ENCODE measurements around the gene TRAF3.
"Not testable (repeated sequence)": the region's sequence is repeated elsewhere in the genome, so short reads cannot be mapped to it uniquely, and the experiment has no call there.

Gene TRAF3

DNA sequence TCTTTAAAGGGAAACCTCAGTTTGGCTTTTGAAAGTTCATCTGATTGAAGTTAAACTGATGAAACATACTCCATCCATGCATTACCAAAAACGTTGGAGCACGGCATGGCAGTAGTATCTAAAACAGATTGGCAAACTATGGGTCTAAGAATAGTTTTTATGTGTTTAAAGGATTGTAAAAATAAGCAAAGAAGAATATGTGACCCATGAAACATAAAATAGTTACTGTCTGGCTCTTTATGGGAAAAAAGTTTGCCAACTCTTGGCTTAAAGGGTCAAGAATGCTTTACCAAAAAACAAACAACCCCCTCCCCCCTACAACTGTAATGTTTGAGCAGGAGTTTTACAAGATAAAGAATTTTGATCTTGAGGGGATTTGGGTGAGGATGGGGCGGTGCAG lies 32.6 kb downstream of the TRAF3 start:
- DNase-seq = no peak

DNA sequence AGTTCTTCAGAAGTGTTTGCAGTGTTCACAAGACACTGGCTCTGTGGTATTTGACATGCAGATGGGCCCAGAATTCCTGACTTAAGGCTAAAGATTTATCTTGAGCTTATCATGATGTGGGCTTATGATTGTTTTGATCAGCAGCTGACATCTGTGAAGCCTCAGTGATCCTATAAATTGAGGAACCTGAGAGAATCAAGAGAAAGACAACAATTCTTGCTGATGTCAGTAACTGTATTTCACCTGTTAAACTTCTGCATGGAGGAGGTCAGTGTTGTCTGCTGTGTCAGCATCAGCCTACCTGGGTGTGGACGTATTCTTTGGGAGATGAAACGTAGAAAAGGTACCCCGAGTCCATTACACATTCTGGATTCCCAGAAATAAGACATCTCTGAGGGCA lies 33.3 kb downstream of the TRAF3 start:
- DNase-seq = no peak

DNA sequence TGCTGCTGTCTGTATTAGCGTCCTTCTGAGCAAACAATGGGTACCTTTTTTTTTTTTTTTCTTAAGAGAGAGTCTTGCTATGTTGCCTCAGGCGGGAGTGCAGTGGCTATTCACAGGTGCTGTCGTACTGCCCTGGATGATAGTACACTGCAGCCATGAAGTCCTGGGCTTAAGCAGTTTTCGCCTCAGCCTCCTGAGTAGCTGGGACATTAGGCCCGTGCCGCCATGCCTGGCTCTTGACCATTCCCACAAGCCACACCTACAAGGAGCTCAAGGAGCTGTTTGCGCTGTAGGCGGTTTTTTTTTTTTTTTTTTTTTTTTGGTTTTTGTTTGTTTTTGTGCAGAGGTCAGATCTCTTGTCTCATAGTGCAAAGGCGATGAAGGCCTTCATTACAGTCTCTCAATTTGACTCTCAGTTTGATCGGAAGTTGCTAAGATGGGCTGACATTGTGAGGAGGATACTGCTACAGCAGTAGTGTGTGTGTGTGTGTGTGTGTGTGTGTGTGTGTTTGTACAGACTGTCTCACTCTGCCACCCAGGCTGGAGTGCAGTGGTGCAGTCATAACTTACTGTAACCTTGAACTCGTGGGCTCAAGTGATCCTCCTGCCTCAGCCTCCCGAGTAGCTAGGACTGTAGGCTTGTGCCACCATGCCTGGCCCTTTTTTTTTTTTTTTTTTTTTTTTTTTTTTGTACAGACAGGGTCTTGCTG lies 34.2 kb downstream of the TRAF3 start:
- DNase-seq = no peak

DNA sequence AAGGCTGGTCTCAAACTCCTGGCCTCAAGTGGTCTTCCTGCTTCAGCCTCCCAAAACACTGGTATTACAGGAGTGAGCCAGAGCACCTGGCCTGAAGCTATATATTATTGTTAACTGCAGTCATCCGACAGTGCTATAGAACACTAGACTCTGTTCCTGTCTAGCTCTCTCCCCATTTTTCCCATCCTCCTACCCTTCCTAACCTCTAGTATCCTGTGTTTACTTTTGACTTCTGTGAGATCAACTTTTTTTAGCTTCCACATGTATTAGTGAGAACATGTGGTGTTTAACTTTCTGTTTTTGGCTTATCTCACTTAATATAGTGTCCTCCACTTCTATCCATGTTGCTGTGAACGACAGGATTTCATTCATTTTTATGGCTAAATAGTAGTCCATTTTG lies 34.7 kb downstream of the TRAF3 start:
- no peak for DNase-seq

DNA sequence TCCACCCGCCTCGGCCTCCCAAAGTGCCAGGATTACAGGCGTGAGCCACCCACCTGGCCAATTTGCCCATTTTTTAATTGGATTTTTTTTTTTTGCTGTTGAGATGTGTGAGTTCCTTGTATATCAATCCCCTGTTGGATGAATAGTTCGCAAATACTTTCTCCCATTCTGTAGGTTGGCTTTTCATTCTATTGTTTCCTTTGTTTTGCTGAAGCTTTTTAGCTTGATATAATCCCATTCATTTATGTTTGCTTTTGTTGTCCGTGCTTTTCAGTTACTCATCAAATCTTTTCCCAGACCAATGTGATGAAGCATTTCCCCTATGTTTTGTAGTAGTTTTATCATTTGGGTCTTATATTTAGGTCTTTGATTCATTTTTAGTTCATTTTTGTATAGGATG lies 36.4 kb downstream of the TRAF3 start:
- no peak for DNase-seq

DNA sequence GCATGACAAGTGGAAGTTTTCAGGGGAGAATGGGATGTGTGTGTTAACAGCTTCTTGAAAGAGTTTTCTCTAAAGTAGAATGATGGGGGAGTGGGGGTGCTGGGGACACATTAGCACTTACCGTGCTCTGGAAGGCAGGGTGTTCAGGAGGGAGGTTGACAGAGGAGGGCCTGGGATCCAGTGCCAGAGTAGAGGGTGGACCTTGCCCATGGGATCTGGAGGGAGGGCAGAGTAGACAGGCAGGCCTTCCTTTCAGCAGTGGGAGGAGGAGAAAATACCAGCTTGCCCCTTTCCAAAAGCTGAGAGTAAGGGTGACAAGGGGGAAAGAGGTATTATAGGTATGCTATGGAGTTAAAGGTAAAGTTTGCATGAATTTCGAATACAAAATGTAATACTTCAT lies 40.1 kb downstream of the TRAF3 start:
- no peak for DNase-seq

DNA sequence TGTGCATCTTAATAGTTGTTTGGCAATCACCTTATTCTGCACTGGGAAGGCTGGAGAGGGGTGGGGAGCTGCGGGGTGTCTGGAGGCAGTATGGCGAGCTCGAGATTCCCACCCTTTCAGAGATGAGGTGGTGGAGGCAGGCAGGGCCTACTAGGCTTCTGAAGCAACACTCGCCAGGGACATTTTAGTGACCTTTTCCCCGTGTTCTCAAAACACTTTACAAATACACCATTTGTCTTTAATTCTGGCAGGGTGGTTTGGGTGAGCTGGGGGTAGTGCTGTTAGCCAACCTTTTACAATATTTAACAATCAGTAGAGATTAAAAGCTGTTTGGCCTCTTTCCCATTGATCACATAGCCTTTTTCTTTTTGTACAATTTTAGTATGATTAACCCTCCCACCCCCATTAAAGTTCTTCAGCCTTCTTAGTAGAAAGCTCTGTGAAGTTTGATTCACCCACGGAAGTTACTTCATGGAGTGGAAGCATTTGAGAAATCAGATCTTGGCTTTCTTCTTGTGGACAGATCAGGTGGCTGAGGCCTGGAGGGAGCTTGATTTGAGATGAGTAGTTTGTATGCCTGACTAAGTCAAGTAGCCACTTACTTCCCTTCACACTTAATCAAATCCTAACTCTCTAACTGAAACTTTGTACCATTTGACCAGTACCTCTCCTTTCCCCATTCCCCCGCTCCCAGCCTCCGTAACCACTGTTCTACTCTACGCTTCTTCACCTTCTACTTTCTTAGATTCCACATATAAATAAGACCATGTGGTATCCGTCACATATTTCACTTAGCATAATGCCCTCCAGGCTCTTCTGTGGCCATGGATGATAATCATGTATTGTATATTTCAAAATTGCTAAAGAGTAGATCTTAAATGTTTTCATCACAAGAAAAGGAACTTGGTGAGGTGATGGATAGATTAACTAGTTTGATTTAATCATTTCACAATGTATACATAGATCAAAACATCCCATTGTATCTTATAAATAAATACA lies 41.0 kb downstream of the TRAF3 start:
- no peak for DNase-seq

DNA sequence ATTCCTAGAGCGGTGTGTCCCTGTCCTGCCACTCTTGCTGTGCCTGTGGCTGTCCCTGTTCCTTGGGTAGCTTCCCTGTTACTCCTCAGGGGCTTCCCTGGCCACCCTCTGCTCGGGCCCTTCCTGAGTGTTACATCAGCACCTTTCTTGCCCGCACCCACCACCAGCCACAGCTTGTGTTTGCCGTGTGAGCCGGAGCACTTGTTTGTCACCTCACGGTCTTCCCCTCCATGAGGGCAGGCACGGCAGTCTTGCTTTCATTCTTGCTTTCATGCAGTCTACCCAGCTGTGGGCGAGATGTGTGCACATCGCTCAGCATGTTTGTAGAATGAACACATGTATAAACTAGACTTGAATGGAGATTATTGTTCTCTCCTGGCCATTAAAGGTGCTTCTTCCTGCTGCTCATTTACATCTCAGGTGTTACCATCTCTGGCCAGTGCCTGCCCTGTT lies 42.0 kb downstream of the TRAF3 start:
- no peak for DNase-seq

DNA sequence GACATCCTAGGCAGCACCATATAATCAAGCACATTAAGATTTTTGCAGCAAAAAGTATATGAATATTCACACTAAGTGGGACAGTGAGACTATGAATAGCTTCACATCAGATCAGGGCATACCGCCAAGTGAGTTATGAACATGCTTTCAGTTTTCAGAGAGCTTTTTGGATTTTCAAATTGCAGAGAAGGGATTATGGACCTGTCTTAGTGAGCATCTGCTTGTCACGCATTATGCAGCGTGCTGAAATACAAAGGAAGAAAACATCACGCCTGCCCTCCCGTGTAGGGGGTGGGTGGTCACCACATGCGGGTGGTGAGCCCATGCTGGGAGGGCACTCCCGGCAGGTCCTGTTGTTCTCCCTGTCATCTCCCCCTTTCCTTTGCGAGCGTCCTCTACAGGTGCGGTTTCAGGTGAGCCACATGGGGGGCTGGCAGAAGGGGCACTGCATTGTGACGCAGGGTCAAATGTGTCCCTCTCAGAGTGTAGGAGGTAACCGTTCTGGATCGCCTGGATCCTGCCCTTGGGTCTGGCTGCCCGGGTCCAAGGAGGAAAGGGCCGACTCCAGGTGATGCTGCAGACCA lies 42.6 kb downstream of the TRAF3 start:
- DNase-seq = no peak

DNA sequence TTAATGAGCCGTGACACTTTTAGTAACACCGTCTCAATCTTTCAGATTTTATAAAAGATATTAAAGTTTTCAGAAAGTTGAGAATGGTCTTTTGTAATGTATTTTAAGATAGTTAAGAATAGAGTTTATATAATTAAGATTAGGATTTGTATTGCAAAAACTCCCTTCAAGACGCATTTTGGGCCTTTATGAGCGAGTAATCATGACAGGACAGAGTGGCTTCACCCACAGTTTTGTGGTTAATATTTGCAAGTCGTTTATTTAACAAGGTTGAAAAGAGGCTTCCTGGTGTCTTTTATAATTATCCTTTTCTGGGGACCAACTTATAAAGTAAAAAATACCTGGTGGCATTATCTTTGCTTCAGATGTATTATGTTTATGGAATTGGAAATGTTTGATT lies 44.0 kb downstream of the TRAF3 start:
- DNase-seq = no peak

DNA sequence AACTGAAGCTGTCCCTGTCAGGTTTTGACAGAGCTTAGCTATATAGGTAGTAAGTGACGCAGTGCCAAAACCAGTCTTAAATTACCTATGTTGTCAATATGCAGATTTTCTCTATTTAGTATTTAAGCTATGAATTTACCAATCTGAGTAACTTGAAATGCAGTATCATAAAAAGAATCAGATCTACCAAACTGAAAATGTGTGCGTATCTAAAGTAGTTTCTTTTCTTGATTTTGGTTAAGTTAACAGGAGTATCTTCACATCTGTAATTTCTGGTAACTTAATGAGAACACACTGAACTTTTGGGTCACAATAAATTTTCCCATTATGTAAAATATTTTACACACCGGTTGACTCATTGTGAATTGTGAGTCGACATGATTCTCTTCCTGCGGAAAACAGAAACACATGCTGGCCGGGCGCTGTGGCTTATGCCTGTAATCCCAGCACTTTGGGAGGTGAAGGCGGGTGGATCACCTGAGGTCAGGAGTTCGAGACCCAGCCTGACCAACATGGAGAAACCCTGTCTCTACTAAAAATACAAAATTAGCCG lies 45.1 kb downstream of the TRAF3 start:
- DNase-seq = no peak

DNA sequence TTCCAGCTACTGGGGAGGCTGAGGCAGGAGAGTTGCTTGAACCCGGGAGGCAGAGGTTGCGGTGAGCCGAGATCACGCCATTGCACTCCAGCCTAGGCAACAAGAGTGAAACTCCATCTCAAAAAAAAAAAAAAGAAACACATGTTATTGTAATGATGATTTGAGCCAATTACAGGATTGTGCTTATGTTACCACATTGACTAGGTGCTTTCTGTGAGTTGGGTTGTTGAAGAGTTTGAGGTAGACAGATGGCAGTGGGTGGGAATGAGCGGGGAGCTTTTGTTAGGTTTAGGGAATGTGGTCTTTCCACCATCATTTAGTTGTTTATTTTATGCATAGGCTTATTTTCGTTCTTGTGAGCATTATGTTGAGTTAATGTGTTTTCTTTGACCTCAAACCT lies 45.6 kb downstream of the TRAF3 start:
- not testable (repeated sequence) for DNase-seq

DNA sequence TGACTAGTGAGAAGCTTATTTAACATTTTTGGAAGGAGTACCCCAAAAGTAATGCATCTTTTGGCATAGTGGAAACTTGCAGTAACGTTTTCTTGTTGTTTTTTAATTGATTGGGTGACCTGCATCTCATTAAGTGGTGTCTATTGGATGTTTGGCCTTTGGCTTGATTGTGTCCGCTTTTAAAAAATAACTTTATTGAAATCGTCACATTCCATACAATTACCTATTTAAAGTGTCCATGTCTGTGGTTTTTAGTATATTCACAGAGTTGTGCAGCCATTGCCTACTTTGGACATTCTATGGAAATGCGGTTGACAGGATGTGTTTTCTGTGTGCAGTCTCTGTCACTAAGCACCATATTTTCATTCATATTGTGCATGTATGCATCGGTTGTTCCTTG lies 46.3 kb downstream of the TRAF3 start:
- no peak for DNase-seq

DNA sequence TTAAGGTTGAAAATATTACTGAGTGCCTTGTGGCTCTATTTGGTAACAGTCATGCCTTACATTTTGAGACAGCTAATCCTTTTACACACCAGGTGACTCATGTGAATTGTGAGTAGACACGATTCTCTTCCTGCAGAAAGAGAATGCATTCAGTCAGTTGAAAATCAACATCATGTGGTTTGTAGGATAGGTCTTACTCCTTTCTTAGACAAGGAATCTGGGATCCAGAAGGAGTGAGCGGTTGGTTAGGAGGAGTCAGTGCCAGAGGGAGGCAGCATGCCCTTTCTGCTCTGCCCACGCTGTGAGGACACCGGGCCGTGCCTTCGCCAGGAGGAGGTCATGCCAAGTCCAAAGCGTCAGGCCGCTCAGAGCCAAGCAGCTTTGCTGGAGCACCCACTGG lies 47.6 kb downstream of the TRAF3 start:
- DNase-seq = no peak

DNA sequence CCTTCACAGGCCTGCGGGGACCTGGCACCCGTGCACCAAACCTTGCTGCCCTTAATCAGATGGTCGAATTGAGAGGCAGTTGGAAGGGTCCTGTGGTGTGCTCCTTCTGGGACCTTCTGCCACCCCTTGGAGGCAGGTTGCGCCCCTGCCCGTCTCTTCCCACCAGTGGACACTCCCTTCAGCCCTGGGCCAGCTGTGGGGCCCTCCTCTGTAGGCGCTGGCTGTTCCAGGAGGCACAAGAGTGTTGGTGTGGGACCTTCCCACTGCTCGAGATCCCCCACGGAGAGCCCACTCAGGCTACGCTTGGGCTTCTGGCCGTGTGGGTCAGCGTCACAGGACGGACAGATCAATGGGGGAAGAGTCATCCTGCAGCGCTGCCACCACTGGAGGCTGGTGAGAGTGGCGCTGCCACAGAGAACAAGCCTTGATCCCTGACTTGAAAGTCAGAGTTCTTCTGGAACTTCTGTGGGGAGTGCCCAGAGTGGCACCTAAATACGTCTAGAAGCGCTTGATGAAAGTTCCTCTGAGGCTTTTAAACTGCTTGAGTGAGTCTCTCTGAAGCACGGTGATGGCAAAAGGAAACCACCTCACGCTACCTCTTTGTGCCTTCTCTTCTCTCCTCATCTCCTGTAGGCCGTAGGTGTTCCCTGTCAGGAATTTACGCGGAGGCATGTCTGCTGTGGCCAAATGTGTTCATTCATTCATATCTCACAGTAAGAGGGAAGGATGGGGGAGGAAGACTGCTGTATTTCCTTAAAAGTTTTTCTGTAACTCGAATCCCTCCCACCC lies 48.3 kb downstream of the TRAF3 start:
- DNase-seq = no peak

DNA sequence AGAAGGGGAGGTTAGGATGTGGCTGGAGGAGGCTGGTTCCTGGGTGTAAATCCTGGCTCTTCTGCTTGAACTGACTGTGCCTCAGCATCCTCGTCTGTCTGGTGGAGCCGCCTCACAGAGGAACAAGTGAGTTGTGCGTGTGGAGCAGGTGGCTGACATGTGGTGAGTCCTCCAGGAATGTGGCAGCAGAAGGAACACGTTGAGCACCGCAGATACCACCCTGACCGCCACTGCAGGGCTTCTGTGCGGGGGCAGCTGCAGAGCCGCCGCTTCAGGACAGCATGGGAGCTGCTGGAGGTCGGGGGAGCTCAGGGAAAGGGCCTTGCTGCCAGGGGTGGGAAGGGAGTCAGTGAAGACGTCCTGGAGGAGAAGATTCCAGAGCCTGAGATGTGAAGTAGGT lies 48.9 kb downstream of the TRAF3 start:
- DNase-seq = no peak

DNA sequence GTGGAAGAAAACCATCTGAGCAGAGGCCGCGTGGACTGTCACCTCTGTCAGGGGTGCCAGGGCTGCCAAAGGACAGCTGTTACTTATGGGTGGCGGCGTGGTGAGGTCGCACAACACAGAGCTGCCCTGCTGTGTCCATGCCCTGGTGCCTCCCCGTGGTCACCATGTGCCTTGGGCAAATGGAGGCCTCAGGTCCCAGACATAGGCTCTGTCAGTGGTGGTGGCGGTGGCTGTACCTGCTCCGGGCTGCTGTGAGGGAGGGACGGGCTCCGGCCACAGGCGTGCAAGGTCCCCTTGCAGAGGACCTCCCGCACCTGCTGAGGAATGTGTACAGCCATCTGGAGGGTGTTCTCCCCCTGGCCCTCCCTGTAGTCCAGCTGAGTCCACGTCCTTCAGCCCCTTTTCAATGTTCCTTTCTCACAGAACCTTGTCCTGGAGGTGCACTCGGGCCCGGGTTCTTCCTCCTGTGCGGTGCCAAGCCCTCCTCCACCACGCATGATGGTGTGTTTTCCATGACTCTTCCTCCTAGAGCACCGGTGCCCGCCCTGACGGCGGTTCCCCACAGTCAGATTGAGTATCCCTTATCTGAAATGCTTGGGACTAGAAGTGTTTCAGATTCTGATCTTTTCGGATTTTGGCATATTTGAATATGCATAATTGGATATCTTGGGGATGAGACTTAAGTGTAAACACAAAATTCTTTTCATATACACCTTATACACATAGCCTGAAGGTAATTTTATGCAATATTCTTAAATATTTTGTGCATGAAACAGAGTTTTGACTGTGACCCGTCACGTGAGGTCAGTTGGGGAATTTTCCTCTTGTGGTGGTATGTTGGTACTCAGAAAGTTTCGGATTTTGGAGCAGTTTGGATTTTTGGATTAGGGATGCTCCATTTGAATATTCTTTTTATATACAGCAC lies 49.8 kb downstream of the TRAF3 start:
- no peak for DNase-seq

DNA sequence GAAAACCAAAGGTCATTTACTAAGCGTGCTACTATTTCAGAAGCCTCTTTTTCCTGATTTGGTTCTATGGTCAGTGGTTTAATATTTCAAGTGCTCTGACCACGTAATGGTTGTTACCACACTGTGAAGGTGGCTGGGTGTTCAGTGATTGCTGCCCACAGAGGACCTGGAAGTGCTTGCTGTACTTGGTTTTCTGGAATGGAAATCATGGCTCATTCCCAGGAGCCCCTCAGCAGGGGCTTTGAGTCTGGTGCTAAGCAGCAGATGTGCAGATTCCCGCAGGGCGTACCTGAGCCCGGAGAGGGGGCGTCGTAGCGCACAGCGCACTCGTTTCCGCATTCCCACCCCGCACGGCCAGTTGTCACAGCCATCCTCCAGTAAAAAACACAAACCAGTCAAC lies 50.5 kb downstream of the TRAF3 start:
- DNase-seq = no peak

DNA sequence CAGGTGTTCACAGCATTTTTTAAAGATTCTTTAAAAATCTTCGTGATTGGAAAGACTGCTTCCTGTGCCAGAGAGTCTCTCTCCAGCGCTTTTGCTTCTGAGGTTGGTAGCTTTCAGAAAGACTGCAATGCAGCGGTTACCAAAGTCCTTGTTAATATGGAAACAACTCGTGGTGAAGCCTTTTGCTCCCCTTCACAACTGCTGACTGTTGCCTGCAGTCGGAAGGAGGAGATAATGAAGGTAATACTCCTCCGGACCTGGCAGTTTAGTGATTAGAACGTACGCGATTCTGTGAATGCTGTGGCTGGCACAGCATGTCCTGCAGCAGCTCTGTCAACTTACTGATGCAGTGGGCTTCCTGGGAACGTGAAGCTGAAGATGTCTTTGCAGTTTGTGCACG lies 50.9 kb downstream of the TRAF3 start:
- DNase-seq = no peak

DNA sequence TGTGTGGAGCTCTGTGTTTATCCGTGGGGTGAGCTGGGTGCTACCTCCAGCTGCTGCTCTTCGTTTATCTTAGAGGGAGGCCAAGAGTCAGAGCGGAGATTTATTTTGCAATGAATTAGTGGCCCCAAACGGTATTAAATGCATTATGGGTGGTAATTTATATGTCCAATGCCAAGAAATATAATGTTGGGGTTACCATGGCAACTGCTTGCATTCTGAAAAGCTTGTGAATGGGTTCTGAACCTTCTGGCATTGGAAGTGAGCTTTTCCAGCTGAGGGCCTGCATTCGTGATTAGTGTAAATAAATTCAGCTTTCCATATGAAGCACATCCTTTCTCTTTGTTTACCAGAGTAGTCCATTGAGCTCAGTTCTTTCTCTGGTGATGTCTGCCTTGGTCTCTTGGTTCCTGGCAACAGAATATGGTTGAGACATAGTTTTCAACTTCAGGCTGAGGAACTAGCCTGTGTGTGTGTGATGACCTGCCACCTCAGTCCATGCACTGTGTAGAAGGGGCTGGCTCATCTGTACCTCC lies 51.8 kb downstream of the TRAF3 start:
- DNase-seq = no peak

DNA sequence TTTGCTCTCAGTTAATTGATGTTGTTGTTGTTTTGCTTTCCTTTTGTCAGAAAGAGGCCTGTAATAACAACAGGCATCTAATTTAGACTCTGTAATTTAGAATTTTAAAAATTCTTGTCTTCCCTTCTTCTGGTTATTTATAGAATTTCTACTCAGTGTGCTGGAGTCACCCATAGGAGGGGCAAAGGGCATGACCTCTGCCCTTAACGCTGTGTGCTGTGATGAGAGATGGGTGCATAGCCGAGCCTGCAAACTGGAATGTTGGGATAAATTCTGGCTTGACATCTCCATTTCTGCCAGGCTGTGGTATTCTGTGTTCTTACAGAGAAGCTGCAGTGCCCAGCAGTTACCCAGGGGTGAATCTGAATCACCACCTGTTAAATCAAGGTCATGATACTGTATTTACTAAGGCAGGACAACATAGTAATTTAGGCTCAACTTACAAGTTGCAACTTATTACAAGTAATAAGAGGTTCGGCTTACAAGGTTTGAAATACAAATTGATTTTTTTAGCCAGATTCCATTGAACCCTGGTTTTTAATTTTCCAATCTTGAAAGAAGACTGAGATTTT lies 53.3 kb downstream of the TRAF3 start:
- DNase-seq = no peak

All from right forelimb (tissue), 1 donor.